HFF-Myc (cell line): ENCODE data around the gene TTLL1.

Source experiments
- DNase-seq: peaks from one replicate; pipeline ENCODE4 v3.0.0-alpha.2; 2011; ENCODE audit warnings: low read depth; ENCODE audit errors: extremely low read depth
- H3K4me3 ChIP-seq: replicated peaks from 2 replicates; pipeline ENCODE4 v1.5.1; 2011; ENCODE audit warnings: low read depth, mild to moderate bottlenecking, control low read depth, low read length
- CTCF ChIP-seq: IDR thresholded peaks from 2 replicates; pipeline ENCODE4 v1.5.1; 2012; ENCODE audit warnings: mild to moderate bottlenecking, low read depth, low read length, control low read depth; ENCODE audit errors: missing control alignments

TTLL1 gene

DNA sequence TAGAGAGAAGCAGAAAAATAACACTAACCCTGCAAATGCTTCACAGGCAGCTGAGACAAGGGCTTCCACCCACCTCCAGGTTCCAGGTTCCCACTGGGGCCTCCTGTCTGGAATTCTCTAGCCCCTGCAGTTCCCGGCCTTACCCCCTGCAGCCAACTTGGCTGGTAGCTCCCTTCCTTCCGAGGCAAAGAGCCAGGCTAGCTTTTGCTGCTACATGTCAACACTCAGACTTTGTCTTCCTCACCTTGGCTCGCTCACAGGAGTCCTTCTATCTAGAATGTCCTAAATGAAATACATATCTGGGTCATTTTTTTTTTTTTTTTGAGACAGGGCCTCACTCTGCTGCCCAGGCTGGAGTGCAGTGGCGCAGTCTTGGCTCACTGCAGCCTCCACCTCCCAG lies 9.9 kb upstream of the TTLL1 start:
- no peak for DNase-seq
- no peak for TF ChIP-seq CTCF
- H3K4me3 ChIP-seq: no peak overlapping the region

DNA sequence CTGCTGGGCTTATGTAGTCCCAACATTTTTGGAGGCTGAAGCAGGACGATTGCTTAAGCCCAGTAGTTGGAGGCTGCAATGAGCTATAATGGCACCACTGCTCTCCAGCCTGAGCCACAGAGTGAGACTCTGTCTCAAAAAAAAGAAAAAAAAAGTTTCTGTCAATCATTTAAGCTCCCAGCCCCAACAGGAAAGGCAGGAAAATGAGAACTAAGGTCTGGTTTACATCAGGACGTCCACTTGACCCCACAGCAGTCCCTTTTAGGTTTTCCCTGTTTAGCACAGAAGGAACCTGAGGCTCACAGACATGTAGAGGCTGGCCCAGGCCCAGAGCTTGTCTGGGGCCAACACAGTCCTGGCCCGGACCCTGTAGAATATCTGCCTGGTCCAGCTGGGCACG lies 9.2 kb upstream of the TTLL1 start:
- TF ChIP-seq CTCF: no peak
- no peak for DNase-seq
- no peak overlapping the region for H3K4me3 ChIP-seq

DNA sequence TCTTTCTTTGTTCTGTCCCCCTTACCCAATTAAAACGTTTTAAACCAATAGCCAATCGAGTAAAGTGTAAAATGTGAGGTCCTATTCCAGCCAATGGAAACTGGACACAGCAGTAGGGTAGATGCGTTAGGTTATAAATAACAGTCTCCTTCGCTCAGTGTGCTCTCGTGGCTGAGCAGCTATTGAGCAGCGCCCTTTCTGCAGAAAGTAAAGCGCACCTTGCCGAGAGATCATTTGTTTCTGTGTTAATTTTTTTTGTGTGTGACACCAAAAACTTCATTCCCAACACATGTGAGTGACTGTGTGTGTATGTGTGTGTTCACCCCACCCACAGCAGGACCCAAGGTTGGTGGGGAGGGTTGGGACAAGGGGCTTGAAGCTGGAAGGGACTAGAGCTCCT lies 7.2 kb upstream of the TTLL1 start:
- no peak for TF ChIP-seq CTCF
- no peak overlapping the region for H3K4me3 ChIP-seq
- no peak for DNase-seq

GRCh38 chr22:43094551-43094950 lies 5.4 kb upstream of the TTLL1 start:
- no peak for TF ChIP-seq CTCF
- DNase-seq: no peak
- H3K4me3 ChIP-seq: no peak overlapping the region

- no peak for TF ChIP-seq CTCF
- no peak for DNase-seq
- H3K4me3 ChIP-seq: no peak overlapping the region
Measured at GRCh38 chr22:43094085-43094484, 4.9 kb upstream of the TTLL1 start.

GRCh38 chr22:43092085-43092484 lies 2.9 kb upstream of the TTLL1 start:
- DNase-seq: no peak
- no peak for TF ChIP-seq CTCF
- no peak overlapping the region for H3K4me3 ChIP-seq

GRCh38 chr22:43090130-43090789 lies 1.1 kb upstream of the TTLL1 start:
- peak; percentile 89 for DNase-seq
- TF ChIP-seq CTCF: peak; percentile 58

More at GRCh38 chr22:43090130-43090789, 1.1 kb upstream of the TTLL1 start:
- no peak overlapping the region for H3K4me3 ChIP-seq
